Epithelial cell of esophagus (primary cell): ENCODE measurements around the gene SCAPER.
"Not testable (repeated sequence)": the region's sequence is repeated elsewhere in the genome, so short reads cannot be mapped to it uniquely, and the experiment has no call there.

Experiments used
- DNase-seq: peaks from one replicate; pipeline ENCODE4 v3.0.0; 2010; ENCODE audit warnings: low read depth
- H3K4me3 ChIP-seq: 2 replicates; pipeline ENCODE4 v1.5.1; 2011; ENCODE audit warnings: mild to moderate bottlenecking, low read length, control low read depth
- TF ChIP-seq, protein P1 (sequence below): IDR thresholded peaks from 2 replicates; pipeline ENCODE4 v1.5.1; 2011; ENCODE audit warnings: low read depth, mild to moderate bottlenecking, low read length, control low read depth, inconsistent platforms; ENCODE audit not compliant: insufficient read depth; ENCODE audit errors: missing control alignments

Gene SCAPER

DNA sequence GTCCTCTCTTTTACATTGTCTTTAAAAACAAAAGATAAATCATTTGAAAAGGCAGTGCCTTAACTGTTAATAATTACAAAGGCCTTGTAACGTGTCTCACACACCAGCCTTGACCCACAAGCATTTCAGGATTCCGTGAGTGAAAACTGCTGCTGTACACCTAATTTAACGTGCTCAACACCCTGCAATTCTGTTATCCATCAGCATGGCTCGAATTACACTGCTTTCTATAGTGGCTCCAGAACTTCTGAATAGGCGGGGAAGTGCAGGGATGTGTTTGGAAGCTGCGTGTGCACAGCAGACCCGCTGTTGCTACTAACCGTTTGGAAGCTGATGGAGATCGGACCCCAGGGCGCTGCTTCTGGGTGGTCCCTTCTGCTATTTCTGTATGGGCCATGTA is 584.0 kb downstream of the SCAPER start:
- no peak for DNase-seq
- H3K4me3 ChIP-seq = no peak overlapping the region
- TF ChIP-seq, protein P1, sequence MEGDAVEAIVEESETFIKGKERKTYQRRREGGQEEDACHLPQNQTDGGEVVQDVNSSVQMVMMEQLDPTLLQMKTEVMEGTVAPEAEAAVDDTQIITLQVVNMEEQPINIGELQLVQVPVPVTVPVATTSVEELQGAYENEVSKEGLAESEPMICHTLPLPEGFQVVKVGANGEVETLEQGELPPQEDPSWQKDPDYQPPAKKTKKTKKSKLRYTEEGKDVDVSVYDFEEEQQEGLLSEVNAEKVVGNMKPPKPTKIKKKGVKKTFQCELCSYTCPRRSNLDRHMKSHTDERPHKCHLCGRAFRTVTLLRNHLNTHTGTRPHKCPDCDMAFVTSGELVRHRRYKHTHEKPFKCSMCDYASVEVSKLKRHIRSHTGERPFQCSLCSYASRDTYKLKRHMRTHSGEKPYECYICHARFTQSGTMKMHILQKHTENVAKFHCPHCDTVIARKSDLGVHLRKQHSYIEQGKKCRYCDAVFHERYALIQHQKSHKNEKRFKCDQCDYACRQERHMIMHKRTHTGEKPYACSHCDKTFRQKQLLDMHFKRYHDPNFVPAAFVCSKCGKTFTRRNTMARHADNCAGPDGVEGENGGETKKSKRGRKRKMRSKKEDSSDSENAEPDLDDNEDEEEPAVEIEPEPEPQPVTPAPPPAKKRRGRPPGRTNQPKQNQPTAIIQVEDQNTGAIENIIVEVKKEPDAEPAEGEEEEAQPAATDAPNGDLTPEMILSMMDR = no peak

DNA sequence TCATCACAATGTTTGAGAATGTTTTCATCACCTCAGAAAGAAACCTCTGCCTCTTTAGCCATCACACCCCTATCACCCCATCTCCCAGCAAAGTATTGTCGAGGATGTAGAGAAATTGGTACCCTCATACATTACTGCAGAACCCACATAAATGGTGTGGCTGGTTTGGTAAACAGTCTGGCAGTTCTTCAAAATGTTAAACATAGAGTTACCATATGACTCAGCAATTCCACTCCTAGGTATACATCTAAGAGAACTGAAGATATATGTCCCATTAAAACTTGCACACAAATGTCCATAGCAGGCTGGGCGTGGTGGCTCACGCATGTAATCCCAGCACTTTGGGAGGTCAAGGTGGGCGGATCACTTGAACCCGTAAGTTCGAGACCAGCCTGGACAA is 585.1 kb downstream of the SCAPER start:
- TF ChIP-seq, protein P1 = no peak
- no peak for DNase-seq
- no peak overlapping the region for H3K4me3 ChIP-seq

DNA sequence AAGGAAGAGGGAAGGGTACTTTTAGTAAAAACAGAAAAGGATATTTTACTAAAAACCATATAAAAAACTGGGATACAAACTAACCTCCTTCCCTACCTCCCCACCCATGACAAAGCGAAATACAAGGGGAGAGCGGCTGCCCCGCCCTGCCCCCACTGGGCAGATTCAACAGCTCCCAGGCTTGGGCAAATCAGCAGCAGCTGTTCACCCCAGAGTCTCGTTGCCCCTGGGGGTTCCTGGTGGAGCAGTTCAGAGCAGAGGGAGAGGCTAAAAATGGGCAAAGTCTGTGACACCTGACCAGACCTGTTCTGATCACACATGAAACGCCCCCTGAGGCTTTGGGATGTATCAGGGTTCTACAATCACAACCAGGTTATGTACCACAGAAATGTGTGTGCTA is 591.4 kb downstream of the SCAPER start:
- DNase-seq = peak; percentile 78
- TF ChIP-seq, protein P1 = no peak
- no peak overlapping the region for H3K4me3 ChIP-seq

DNA sequence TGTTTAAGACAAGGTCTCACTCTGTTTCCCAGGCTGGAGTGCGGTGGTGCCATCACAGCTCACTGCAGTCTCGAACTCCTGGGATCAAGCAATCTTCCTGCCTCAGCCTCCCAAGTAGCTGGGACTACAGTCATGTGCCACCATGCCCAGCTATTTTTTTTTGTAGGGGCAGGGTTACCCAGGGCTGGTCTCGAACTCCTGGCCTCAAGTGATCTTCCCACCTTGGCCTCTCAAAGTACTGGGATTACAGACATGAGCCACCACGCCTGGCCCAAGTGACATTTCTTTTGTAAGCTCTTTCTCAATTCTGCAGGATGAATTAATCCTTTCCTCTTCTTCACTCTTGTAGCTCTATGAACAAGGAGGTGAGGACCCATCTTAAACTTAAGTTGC is 592.0 kb downstream of the SCAPER start:
- not testable (repeated sequence) for H3K4me3 ChIP-seq, DNase-seq

DNA sequence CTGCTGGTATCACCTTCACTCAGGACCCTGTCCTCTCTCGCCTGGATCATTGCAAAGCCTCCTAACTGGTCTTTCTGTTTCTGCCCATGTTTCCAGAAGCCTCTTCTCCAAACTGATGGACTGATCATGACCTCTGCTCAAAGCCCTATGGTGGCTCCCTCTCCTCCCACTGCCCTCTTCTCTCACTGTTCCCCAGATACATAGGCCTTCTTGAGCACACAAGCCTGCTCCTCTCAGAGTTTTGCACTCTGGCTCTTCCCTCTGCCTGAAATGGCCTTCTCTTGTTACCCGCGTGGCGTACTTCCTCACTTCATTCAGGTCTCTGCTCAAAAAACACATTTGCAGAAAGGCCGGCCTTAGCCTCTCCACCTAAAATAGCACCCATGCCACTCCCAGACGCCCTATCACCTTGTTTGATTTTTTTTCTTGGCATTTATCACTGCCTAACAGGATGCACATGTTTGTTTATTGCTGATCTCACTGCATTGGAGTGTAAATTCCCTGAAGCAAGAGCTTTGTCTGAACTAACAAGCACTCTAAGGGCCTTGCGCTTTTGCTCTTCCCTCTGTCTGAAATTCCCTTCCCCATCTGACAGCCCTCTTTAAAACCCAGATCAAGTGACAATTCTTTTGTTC is 592.5 kb downstream of the SCAPER start:
- DNase-seq = peak; percentile 93

DNA sequence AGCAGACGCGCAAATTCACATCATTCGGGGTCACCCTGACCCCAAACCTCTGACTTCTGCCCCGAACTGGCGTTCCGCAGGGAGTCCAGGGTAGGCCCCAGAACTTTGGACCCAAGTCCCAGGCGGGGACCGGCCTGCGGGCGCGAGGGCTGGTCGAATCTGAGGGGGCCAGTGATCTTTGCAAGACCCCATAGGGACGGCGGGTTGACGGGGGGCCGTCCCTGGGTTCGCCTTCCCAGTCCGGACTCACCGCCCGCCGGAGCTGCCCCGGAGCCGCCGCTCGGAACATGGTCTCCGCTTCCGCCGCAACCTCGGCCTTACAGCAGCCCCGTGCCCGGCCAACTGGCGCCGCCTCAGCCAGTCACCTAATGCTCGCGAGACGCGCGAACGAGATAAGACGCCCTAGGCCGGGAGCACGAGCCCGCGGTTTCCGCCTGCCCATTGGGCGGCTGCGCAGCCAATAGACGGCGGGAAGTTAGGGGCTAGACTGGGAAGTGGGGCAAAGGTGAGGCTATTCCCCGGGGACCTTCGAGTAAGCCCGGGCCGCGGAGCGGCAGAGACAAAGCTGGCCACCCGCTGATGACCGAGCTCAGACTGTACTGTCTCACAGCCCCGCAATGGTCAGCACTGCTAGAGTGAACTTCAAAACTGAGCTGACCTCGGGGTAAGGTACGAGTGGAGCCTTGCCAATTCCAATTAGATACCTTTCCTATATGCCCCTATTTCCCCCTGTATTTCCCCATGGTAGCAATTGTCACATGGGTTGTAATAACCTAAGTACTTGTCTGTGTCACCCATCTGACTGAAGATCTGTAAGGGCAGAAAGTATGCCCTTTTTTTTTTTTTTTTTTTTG is 593.8 kb downstream of the SCAPER start, which contains the start of gene ETFA:
ETFA (minus strand) TSS at position 370 of the 854 bp plus-strand sequence; CDS start at position 289, 81 bp downstream.
- peak within 1 kb of the TSS; percentile 96 for H3K4me3 ChIP-seq
- TF ChIP-seq, protein P1 = no peak
- DNase-seq = peak; percentile 96

More for the DNA sequence above, 592.5 kb downstream of the SCAPER start:
- TF ChIP-seq, protein P1 = no peak
- no peak overlapping the region for H3K4me3 ChIP-seq

DNA sequence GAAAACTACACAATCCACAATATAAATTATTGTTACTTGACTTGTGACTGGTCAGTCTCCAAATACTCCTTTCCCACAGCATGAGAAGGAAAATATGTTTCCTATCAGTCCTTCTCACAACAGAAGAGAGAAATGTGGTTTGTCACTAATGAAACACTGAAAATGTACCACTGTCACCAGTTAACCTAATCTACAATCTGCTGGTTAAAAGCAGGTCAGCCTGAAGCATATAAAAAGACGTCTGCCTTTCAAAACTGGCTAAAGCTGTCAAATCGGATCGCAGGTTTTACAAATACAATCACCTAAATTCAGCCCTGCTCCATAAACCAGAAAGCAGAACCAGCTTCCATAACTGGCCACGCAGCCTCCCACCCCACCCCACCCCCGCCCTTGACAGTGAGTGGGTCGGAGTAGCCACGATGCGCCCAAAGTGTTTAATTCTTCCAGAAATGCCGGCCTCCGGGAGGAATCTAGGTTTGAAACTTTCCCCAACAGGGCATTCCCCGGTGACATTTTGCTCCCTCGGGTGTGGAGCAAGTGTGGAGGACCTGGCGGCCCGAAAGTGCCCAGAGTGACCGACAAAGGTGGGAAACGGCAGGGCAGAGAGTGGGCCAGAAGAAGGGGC is 594.6 kb downstream of the SCAPER start:
- DNase-seq = peak; percentile 18
- H3K4me3 ChIP-seq = peak overlapping the region; percentile 96
- TF ChIP-seq, protein P1 = no peak
